Measurements from ENCODE around the gene RNF121.

Gene RNF121

GRCh38 chr11:72003776-72004171 is 74.9 kb downstream of the RNF121 start:
- Histone ChIP-seq H3F3A (ENCODE audit: insufficient read depth, low read length) (0 out of 2 replicates have a peak, but pooled peaks cover 3% of the 10 kb centered on the region), H3K36me3 (replicated peaks; ENCODE audit: insufficient read depth, low read length) (peaks cover 7% of the 10 kb centered on the region; the same call in 1 of the 2 replicates)

GRCh38 chr11:72004515-72005346 is 75.9 kb downstream of the RNF121 start:
- no peak for DNase-seq
- H3K4me3 ChIP-seq (ENCODE audit: low read length): no peak overlapping the region
- no peaks in the 10 kb centered on the region for H3K4me1 ChIP-seq (ENCODE audit: low read length)
- 0 out of 2 replicates have a peak, but pooled peaks cover 3% of the 10 kb centered on the region for H3F3A ChIP-seq (ENCODE audit: insufficient read depth, low read length)
- H4K20me1 ChIP-seq (ENCODE audit: insufficient read depth, low read length): no peaks in the 10 kb centered on the region
- no peak overlapping the region for H2AFZ ChIP-seq (ENCODE audit: low read length)
- TF ChIP-seq EZH2phosphoT487 (IDR thresholded peaks at IDR 0.05; ENCODE audit: low read length) (no peak), EZH2 (optimal IDR thresholded peaks at IDR 0.05; ENCODE audit: low read depth, low read length) (no peak), CTCF (IDR thresholded peaks at IDR 0.05; ENCODE audit: low read length) (no peak)
- no peak overlapping the region for H3K4me2 ChIP-seq (ENCODE audit: low read depth, low read length)
- peaks cover 7% of the 10 kb centered on the region; the same call in 1 of the 2 replicates for H3K36me3 ChIP-seq (replicated peaks; ENCODE audit: insufficient read depth, low read length)
- H3K27ac ChIP-seq (ENCODE audit: low read length): no peak overlapping the region
- H3K9me2 ChIP-seq (replicated peaks; ENCODE audit: insufficient read depth, low read length): no peaks in the 10 kb centered on the region
- no peak overlapping the region for H3K9ac ChIP-seq (ENCODE audit: low read length)
- H3K27me3 ChIP-seq (replicated peaks; ENCODE audit: insufficient read depth, low read length): no peaks in the 10 kb centered on the region
- H3K9me3 ChIP-seq (replicated peaks; ENCODE audit: insufficient read depth, low read length): no peaks in the 10 kb centered on the region
- no peaks in the 10 kb centered on the region for H3K79me2 ChIP-seq (ENCODE audit: low read length)

More at GRCh38 chr11:72003776-72004171, 74.9 kb downstream of the RNF121 start:
- Histone ChIP-seq H3K9me2 (replicated peaks; ENCODE audit: insufficient read depth, low read length) (no peaks in the 10 kb centered on the region), H4K20me1 (ENCODE audit: insufficient read depth, low read length) (no peaks in the 10 kb centered on the region), H3K4me2 (ENCODE audit: low read depth, low read length) (no peak overlapping the region), H3K27ac (ENCODE audit: low read length) (no peak overlapping the region), H3K9me3 (replicated peaks; ENCODE audit: insufficient read depth, low read length) (no peaks in the 10 kb centered on the region), H3K79me2 (ENCODE audit: low read length) (no peaks in the 10 kb centered on the region), H3K4me1 (ENCODE audit: low read length) (no peaks in the 10 kb centered on the region), H3K27me3 (replicated peaks; ENCODE audit: insufficient read depth, low read length) (no peaks in the 10 kb centered on the region), H3K9ac (ENCODE audit: low read length) (no peak overlapping the region), H3K4me3 (ENCODE audit: low read length) (no peak overlapping the region), H2AFZ (ENCODE audit: low read length) (no peak overlapping the region)
- DNase-seq: no peak
- TF ChIP-seq EZH2phosphoT487 (IDR thresholded peaks at IDR 0.05; ENCODE audit: low read length) (no peak), EZH2 (optimal IDR thresholded peaks at IDR 0.05; ENCODE audit: low read depth, low read length) (no peak), CTCF (IDR thresholded peaks at IDR 0.05; ENCODE audit: low read length) (no peak)

GRCh38 chr11:72005347-72006260 is 76.8 kb downstream of the RNF121 start:
- no peaks in the 10 kb centered on the region for H3K79me2 ChIP-seq (ENCODE audit: low read length)
- no peaks in the 10 kb centered on the region for H3K9me2 ChIP-seq (replicated peaks; ENCODE audit: insufficient read depth, low read length)
- no peak overlapping the region for H3K27ac ChIP-seq (ENCODE audit: low read length)
- peaks cover 7% of the 10 kb centered on the region; the same call in 1 of the 2 replicates for H3K36me3 ChIP-seq (replicated peaks; ENCODE audit: insufficient read depth, low read length)
- no peaks in the 10 kb centered on the region for H3K27me3 ChIP-seq (replicated peaks; ENCODE audit: insufficient read depth, low read length)
- no peaks in the 10 kb centered on the region for H3K9me3 ChIP-seq (replicated peaks; ENCODE audit: insufficient read depth, low read length)
- H3K4me1 ChIP-seq (ENCODE audit: low read length): no peaks in the 10 kb centered on the region
- TF ChIP-seq EZH2 (optimal IDR thresholded peaks at IDR 0.05; ENCODE audit: low read depth, low read length) (no peak), CTCF (IDR thresholded peaks at IDR 0.05; ENCODE audit: low read length) (no peak), EZH2phosphoT487 (IDR thresholded peaks at IDR 0.05; ENCODE audit: low read length) (no peak)
- H3K4me3 ChIP-seq (ENCODE audit: low read length): no peak overlapping the region
- no peak for DNase-seq
- 0 out of 2 replicates have a peak, but pooled peaks cover 3% of the 10 kb centered on the region for H3F3A ChIP-seq (ENCODE audit: insufficient read depth, low read length)
- no peak overlapping the region for H3K4me2 ChIP-seq (ENCODE audit: low read depth, low read length)
- H2AFZ ChIP-seq (ENCODE audit: low read length): no peak overlapping the region
- no peak overlapping the region for H3K9ac ChIP-seq (ENCODE audit: low read length)
- no peaks in the 10 kb centered on the region for H4K20me1 ChIP-seq (ENCODE audit: insufficient read depth, low read length)

All from MM.1S (cell line).